H1 (cell line): ENCODE data around the gene TEX26. TPM values are rescaled to one million over a fixed set of nuclear protein-coding genes. Genes with fewer than 3 reads are reported as not detected.
A peak's percentile ranks its signal among the peaks of the same experiment; 100 is the strongest.

Experiments
- CTCF ChIA-PET: fragments of 300-600 bp; sonication (Branson Sonifier 250); formaldehyde crosslinking; loops from one replicate; lab custom pipeline; 2021; ENCODE audit not compliant: partially characterized antibody; lab: Charles Lee
- POLR2A ChIA-PET: fragments of 300-600 bp; sonication (Branson Sonifier 250); formaldehyde crosslinking; loops from one replicate; lab custom pipeline; 2021; ENCODE audit warnings: inconsistent platforms; ENCODE audit not compliant: partially characterized antibody; lab: Charles Lee
- DNase-seq, 2 experiments: peaks; one replicate each; pipeline versions ENCODE4 v3.0.0 to v3.0.0-alpha.2; 2010 to 2022; ENCODE audit warnings: low spot score in 2 of 2, low read depth in 1 of 2, mixed read lengths in 1 of 2
- FAIRE-seq: peaks from 2 replicates; lab custom pipeline; 2011; peaks lifted over from hg19 to GRCh38; lab: Jason Lieb, UNC
- H2AFZ ChIP-seq: 2 replicates; pipeline ENCODE4 v1.8.1; 2012; ENCODE audit warnings: low read length, inconsistent platforms
- H2AK5ac ChIP-seq: 2 replicates; pipeline ENCODE4 v1.6.1; 2013; ENCODE audit warnings: low read depth, low read length
- H2BK120ac ChIP-seq: replicated peaks from 2 replicates; pipeline ENCODE3; 2013; ENCODE audit warnings: low read depth, low read length, inconsistent platforms
- H2BK12ac ChIP-seq: 2 replicates; pipeline ENCODE4 v1.6.1; 2013; ENCODE audit warnings: low read depth, low read length
- H2BK15ac ChIP-seq: 2 replicates; pipeline ENCODE4 v1.6.1; 2013; ENCODE audit warnings: low read length
- H2BK20ac ChIP-seq: 2 replicates; pipeline ENCODE4 v1.6.1; 2013; ENCODE audit warnings: low read length
- H2BK5ac ChIP-seq: 2 replicates; pipeline ENCODE4 v1.6.1; 2013; ENCODE audit warnings: low read depth, low read length
- H3K14ac ChIP-seq: 2 replicates; pipeline ENCODE4 v1.6.1; 2013; ENCODE audit warnings: inconsistent platforms; ENCODE audit not compliant: insufficient read length
- H3K18ac ChIP-seq: 2 replicates; pipeline ENCODE4 v1.6.1; 2013; ENCODE audit warnings: low read length; ENCODE audit errors: extremely low read depth
- H3K23ac ChIP-seq: 2 replicates; pipeline ENCODE4 v1.6.1; 2013; ENCODE audit warnings: inconsistent platforms; ENCODE audit not compliant: insufficient read length
- H3K23me2 ChIP-seq: 2 replicates; pipeline ENCODE4 v1.6.1; 2013; ENCODE audit warnings: low read depth, low read length
- H3K27ac ChIP-seq: 2 replicates; pipeline ENCODE4 v1.6.1; 2011; ENCODE audit warnings: low read depth, low read length, inconsistent platforms
- H3K27me3 ChIP-seq, 4 experiments: replicated peaks in 1 of 4; 1 replicate in 1 of 4; 2 replicates in 3 of 4; pipeline versions ENCODE4 v1.6.1 to v1.8.1; 2011 to 2013; ENCODE audit warnings: low read length in 3 of 4, mild to moderate bottlenecking in 3 of 4, inconsistent platforms in 2 of 4, mixed read lengths in 2 of 4, moderate library complexity in 1 of 4; ENCODE audit not compliant: control insufficient read depth in 3 of 4, insufficient read depth in 3 of 4; ENCODE audit errors: extremely low read depth in 1 of 4
- H3K36me3 ChIP-seq, 4 experiments: 2 replicates each; pipeline versions ENCODE4 v1.6.1 to v1.8.1; 2011 to 2013; ENCODE audit warnings: mild to moderate bottlenecking in 4 of 4, low read length in 3 of 4, moderate library complexity in 2 of 4, control low read depth in 1 of 4, inconsistent platforms in 1 of 4; ENCODE audit not compliant: insufficient read depth in 4 of 4, control insufficient read depth in 2 of 4
- H3K4ac ChIP-seq: replicated peaks from 2 replicates; pipeline ENCODE3; 2013; ENCODE audit warnings: low read length, low read depth, mixed read lengths, inconsistent platforms; ENCODE audit not compliant: insufficient read length
- H3K4me1 ChIP-seq, 4 experiments: replicated peaks in 1 of 4; 1 replicate in 1 of 4; 2 replicates in 3 of 4; pipeline versions ENCODE4 v1.6.1 to v1.8.1; 2011 to 2013; ENCODE audit warnings: low read length in 3 of 4, inconsistent platforms in 2 of 4, mixed read lengths in 1 of 4; ENCODE audit not compliant: insufficient read depth in 4 of 4, control insufficient read depth in 3 of 4
- H3K4me2 ChIP-seq, 2 experiments: 2 replicates each; pipeline versions ENCODE4 v1.6.1 to v1.8.1; 2011 to 2013; ENCODE audit warnings: low read depth in 2 of 2, low read length in 2 of 2, control low read depth in 1 of 2, inconsistent platforms in 1 of 2, mild to moderate bottlenecking in 1 of 2; ENCODE audit not compliant: insufficient read depth in 1 of 2
- H3K4me3 ChIP-seq, 4 experiments: fragments of 200-600, 300-600 bp in 1 of 4; sonication (generic), shearing (Covaris generic), sonication (Bioruptor Twin) in 1 of 4; 2 replicates each; pipeline versions ENCODE4 v1.5.1 to v1.8.1; 2011 to 2016; ENCODE audit warnings: low read length in 4 of 4, low read depth in 3 of 4, control low read depth in 2 of 4, inconsistent platforms in 2 of 4, mild to moderate bottlenecking in 2 of 4, mixed read lengths in 1 of 4, moderate library complexity in 1 of 4; ENCODE audit not compliant: insufficient read depth in 2 of 4; ENCODE audit errors: extremely low read depth in 1 of 4
- H3K56ac ChIP-seq: replicated peaks from 2 replicates; pipeline ENCODE3; 2013; ENCODE audit warnings: low read depth, mild to moderate bottlenecking, mixed read lengths, low read length, inconsistent platforms; ENCODE audit not compliant: insufficient read length
- H3K79me1 ChIP-seq: 2 replicates; pipeline ENCODE4 v1.6.1; 2013; ENCODE audit warnings: low read depth, low read length, control low read depth
- H3K79me2 ChIP-seq, 2 experiments: 2 replicates each; pipeline versions ENCODE4 v1.6.1 to v1.8.1; 2012 to 2013; ENCODE audit warnings: low read length in 2 of 2, mild to moderate bottlenecking in 2 of 2, inconsistent platforms in 1 of 2; ENCODE audit not compliant: insufficient read depth in 2 of 2, control insufficient read depth in 1 of 2
- H3K9ac ChIP-seq, 4 experiments: replicated peaks in 1 of 4; 1 replicate in 1 of 4; 2 replicates in 3 of 4; pipeline versions ENCODE4 v1.6.1 to v1.8.1; 2011 to 2013; ENCODE audit warnings: low read depth in 3 of 4, low read length in 3 of 4, control low read depth in 2 of 4, mild to moderate bottlenecking in 2 of 4, moderate library complexity in 2 of 4, inconsistent platforms in 1 of 4; ENCODE audit errors: extremely low read depth in 1 of 4
- H3K9me3 ChIP-seq, 2 experiments: 2 replicates each; pipeline versions ENCODE4 v1.6.1 to v1.8.1; 2012 to 2013; ENCODE audit warnings: mild to moderate bottlenecking in 2 of 2, moderate library complexity in 2 of 2, control low read depth in 1 of 2, inconsistent platforms in 1 of 2, low read depth in 1 of 2, low read length in 1 of 2, mixed read lengths in 1 of 2; ENCODE audit not compliant: insufficient read depth in 2 of 2
- H4K20me1 ChIP-seq, 2 experiments: replicated peaks in 1 of 2; 2 replicates each; pipeline versions ENCODE3 to v1.8.1; 2011 to 2013; ENCODE audit warnings: inconsistent platforms in 2 of 2, low read length in 2 of 2, mild to moderate bottlenecking in 1 of 2; ENCODE audit not compliant: insufficient read depth in 2 of 2, control insufficient read depth in 1 of 2
- H4K5ac ChIP-seq: 2 replicates; pipeline ENCODE4 v1.6.1; 2013; ENCODE audit warnings: low read length, low read depth, mixed read lengths, inconsistent platforms; ENCODE audit not compliant: insufficient read length
- H4K8ac ChIP-seq: 2 replicates; pipeline ENCODE4 v1.8.0; 2013; ENCODE audit warnings: mild to moderate bottlenecking, moderate library complexity, low read length, inconsistent platforms; ENCODE audit not compliant: insufficient read depth; ENCODE audit errors: extremely low read depth
- H4K91ac ChIP-seq: replicated peaks from 2 replicates; pipeline ENCODE3; 2013; ENCODE audit warnings: low read length, mixed read lengths, inconsistent platforms; ENCODE audit not compliant: insufficient read length
- E2F6 ChIP-seq: IDR thresholded peaks from 2 replicates; pipeline ENCODE4 v1.6.1; 2012; ENCODE audit warnings: inconsistent platforms
- HDAC6 ChIP-seq: IDR thresholded peaks from one replicate; pipeline ENCODE4 v1.7.1; 2012; ENCODE audit warnings: low read depth, mild to moderate bottlenecking, inconsistent platforms, low read length, moderate library complexity
- SP2 ChIP-seq: IDR thresholded peaks from 2 replicates; pipeline ENCODE4 v1.6.1; 2012; ENCODE audit warnings: mild to moderate bottlenecking, low read length, inconsistent platforms
- WGBS, 2 experiments: shearing (Covaris generic) in 1 of 2; methylation state at CpG; one replicate each; pipeline versions ENCODE4 v1.1.6 to v1.1.7; 2013 to 2015; ENCODE audit warnings: low lambda C conversion rate in 2 of 2, mixed read lengths in 2 of 2, inconsistent platforms in 1 of 2, low coverage in 1 of 2, missing lambda C conversion rate in 1 of 2; ENCODE audit not compliant: insufficient replicate concordance in 2 of 2, insufficient coverage in 1 of 2, insufficient read length in 1 of 2; ENCODE audit errors: extremely low coverage in 1 of 2, missing lambda C conversion rate in 1 of 2; 5-methylcytosine and 5-hydroxymethylcytosine counted together
- polyA plus RNA-seq, 7 experiments: library from polyadenylated mRNA; depleted of rRNA in 3 of 7; stranded (reverse) in 5 of 7; unstranded in 2 of 7; fragments of >200 nt in 5 of 7; fragments of 200-250 nt in 2 of 7; gene quantifications; 1 replicate in 5 of 7; 2 replicates in 1 of 7; 4 replicates in 1 of 7; pipeline versions ENCODE4 v1.2.1 to v1.2.3, GENCODE V29; 2011 to 2013; ENCODE audit warnings: missing spikeins in 2 of 7, mixed read lengths in 2 of 7
- total RNA-seq: library from RNA; stranded (reverse); fragmentation: NEBNext Ultra II Directional; extraction: Animal tissue kit (Norgen Biotek cat#: 25700); gene quantifications from 2 replicates; pipeline ENCODE4 v1.2.1, GENCODE V29; 2021

Gene TEX26
- total and polyA plus RNA-seq, 2 of the 8 experiments (the other 6 are each of a cell fraction or from before 2014, with no cell fraction given) = not detected

GRCh38 chr13:30995331-30995730, 62.9 kb downstream of the TEX26 start:
- no peak overlapping the region for H3K4ac ChIP-seq
- no peak overlapping the region for H2BK120ac ChIP-seq
- no peak for DNase-seq
- no peak overlapping the region for H3K18ac ChIP-seq
- H2BK15ac ChIP-seq = no peak overlapping the region
- ChIA-PET CTCF (interaction anchor here (1.1 to 2.3 kb wide), 3 partner anchors 12 to 49 kb away, joined by 3 to 9 read pairs (median 4); no protein-coding TSS in a partner anchor), POLR2A (no interaction called here)
- H3K23me2 ChIP-seq = no peaks in the 10 kb centered on the region; the same call in 1 of the 2 replicates
- no peak overlapping the region for H2BK12ac ChIP-seq
- no peak overlapping the region for H3K4me2 ChIP-seq
- no peak overlapping the region for H3K14ac ChIP-seq
- H4K20me1 ChIP-seq = no peaks in the 10 kb centered on the region
- H3K79me1 ChIP-seq = no peaks in the 10 kb centered on the region
- H3K9ac ChIP-seq = no peak overlapping the region
- no peak overlapping the region for H2BK20ac ChIP-seq
- H3K23ac ChIP-seq = no peak overlapping the region
- H4K91ac ChIP-seq = no peak overlapping the region
- H2BK5ac ChIP-seq = no peak overlapping the region
- no peaks in the 10 kb centered on the region for H3K79me2 ChIP-seq
- 0 out of 2 replicates have a peak overlapping the region, but pooled peaks have one; percentile 11 for H2AFZ ChIP-seq
- H2AK5ac ChIP-seq = no peak overlapping the region
- H4K5ac ChIP-seq = no peak overlapping the region
- no peak overlapping the region for H3K4me3 ChIP-seq
- H4K8ac ChIP-seq = no peak overlapping the region
- TF ChIP-seq SP2 = no peak
- no peak for TF ChIP-seq E2F6
- no peak for TF ChIP-seq HDAC6
- no peaks in the 10 kb centered on the region for H3K27me3 ChIP-seq
- no peak for FAIRE-seq
- 95% methylated on average over 1 of the region's 1 CpG; no CpG with 5 or more reads in 1 of the 2 experiments for WGBS, 2 experiments
- 0 out of 7 replicates have a peak, but pooled peaks cover 0 to 2% (median under 1%) of the 10 kb centered on the region in 4 experiments for H3K4me1 ChIP-seq
- no peak overlapping the region for H3K27ac ChIP-seq
- peaks cover 0 to 4% of the 10 kb centered on the region in 2 experiments; a peak in 2 of 4 replicates for H3K9me3 ChIP-seq
- H3K36me3 ChIP-seq = no peaks in the 10 kb centered on the region
- no peak overlapping the region for H3K56ac ChIP-seq
